Ishikawa (cell line): ENCODE results near the gene JADE1.

ENCODE experiments used
- CEBPB ChIP-seq: IDR thresholded peaks from 2 replicates; pipeline ENCODE4 v1.6.1; 2012
- CREB1 ChIP-seq: IDR thresholded peaks from 2 replicates; pipeline ENCODE4 v1.6.1; 2012; ENCODE audit warnings: low read depth
- EGR1 ChIP-seq: IDR thresholded peaks from 2 replicates; pipeline ENCODE4 v1.6.1; 2012
- EP300 ChIP-seq: IDR thresholded peaks from 2 replicates; pipeline ENCODE4 v1.6.1; 2012; ENCODE audit warnings: borderline replicate concordance
- FOXM1 ChIP-seq: IDR thresholded peaks from 2 replicates; pipeline ENCODE4 v1.6.1; 2012; ENCODE audit warnings: low read depth, borderline replicate concordance
- MAX ChIP-seq: IDR thresholded peaks from 2 replicates; pipeline ENCODE4 v1.6.1; 2012
- NFIC ChIP-seq: IDR thresholded peaks from 2 replicates; pipeline ENCODE4 v1.6.1; 2012
- RAD21 ChIP-seq: IDR thresholded peaks from 2 replicates; pipeline ENCODE4 v1.6.1; 2012; ENCODE audit warnings: low read depth
- REST ChIP-seq: IDR thresholded peaks from 2 replicates; pipeline ENCODE4 v1.6.1; 2012; ENCODE audit warnings: low read depth, mild to moderate bottlenecking
- TAF1 ChIP-seq: IDR thresholded peaks from 2 replicates; pipeline ENCODE4 v1.6.1; 2012; ENCODE audit warnings: low read depth, mild to moderate bottlenecking
- TCF12 ChIP-seq: IDR thresholded peaks from 2 replicates; pipeline ENCODE4 v1.6.1; 2012; ENCODE audit warnings: low read depth
- TEAD4 ChIP-seq: IDR thresholded peaks from 2 replicates; pipeline ENCODE4 v1.6.1; 2012
- USF1 ChIP-seq: IDR thresholded peaks from 2 replicates; pipeline ENCODE4 v1.6.1; 2012
- YY1 ChIP-seq: IDR thresholded peaks from 2 replicates; pipeline ENCODE4 v1.6.1; 2012; ENCODE audit warnings: low read depth
- ZBTB7A ChIP-seq: IDR thresholded peaks from 2 replicates; pipeline ENCODE4 v1.6.1; 2012; ENCODE audit warnings: low read depth

JADE1 gene

GRCh38 chr4:128823025-128823661 is 13.6 kb downstream of the JADE1 start:
- peak; percentile 32; the same call in 1 of the 2 replicates for TF ChIP-seq TEAD4
- no peak for TF ChIP-seq RAD21

- no peak for TF ChIP-seq RAD21
- no peak for TF ChIP-seq EGR1
- TF ChIP-seq NFIC: no peak
- TF ChIP-seq CEBPB: no peak
- no peak for TF ChIP-seq USF1
- TF ChIP-seq ZBTB7A: no peak
- TF ChIP-seq CREB1: no peak
- no peak for TF ChIP-seq EP300
- no peak for TF ChIP-seq REST
- no peak for TF ChIP-seq MAX
- no peak for TF ChIP-seq TCF12
- no peak for TF ChIP-seq YY1
- TF ChIP-seq TAF1: no peak
- no peak for TF ChIP-seq FOXM1
- no peak; the same call in 1 of the 2 replicates for TF ChIP-seq TEAD4
These were observed 15.7 kb downstream of the JADE1 start for GRCh38 chr4:128825226-128825625.

GRCh38 chr4:128827296-128827695 is 17.8 kb downstream of the JADE1 start:
- TF ChIP-seq NFIC (no peak), TCF12 (no peak)

- TF ChIP-seq ZBTB7A: no peak
- no peak for TF ChIP-seq USF1
- no peak for TF ChIP-seq CREB1
- TF ChIP-seq FOXM1: no peak
- TF ChIP-seq MAX: no peak
- TF ChIP-seq YY1: no peak
- TF ChIP-seq TEAD4: no peak
These were observed 21.5 kb downstream of the JADE1 start for GRCh38 chr4:128830906-128831503.

GRCh38 chr4:128831531-128832242 is 22.2 kb downstream of the JADE1 start:
- TF ChIP-seq EGR1 (no peak), EP300 (no peak)

GRCh38 chr4:128832243-128832625 is 22.7 kb downstream of the JADE1 start:
- TF ChIP-seq TCF12 (no peak), ZBTB7A (no peak), MAX (no peak), EP300 (no peak), CREB1 (no peak), TEAD4 (no peak), RAD21 (no peak), FOXM1 (no peak), NFIC (no peak), EGR1 (no peak), USF1 (no peak), CEBPB (no peak), YY1 (no peak), REST (no peak), TAF1 (no peak)
